Panc1 (cell line): Measurements from ENCODE around the gene SUV39H1. TPM values are rescaled to one million over a fixed set of nuclear protein-coding genes. Genes with fewer than 3 reads are reported as not detected.
"Not testable (repeated sequence)": the region's sequence is repeated elsewhere in the genome, so short reads cannot be mapped to it uniquely, and the experiment has no call there.

ENCODE experiments used
- ATAC-seq: fragments of 200-7000 bp; cut with Tn5 transposase; 2 replicates; pipeline ENCODE4 v1.9.1; 2020; ENCODE audit warnings: mild to moderate bottlenecking, moderate library complexity
- BruUV-seq: library from RNA; stranded (reverse); fragments of 400-500 nt; replicated peaks from 2 replicates; lab custom pipeline; 2021; lab: Mats Ljungman, UMichigan
- CTCF ChIA-PET: fragments of 300-600 bp; sonication (Branson Sonifier 250); formaldehyde crosslinking; loops from one replicate; lab custom pipeline; 2022; ENCODE audit warnings: antibody characterized with exemption; lab: Charles Lee
- POLR2A ChIA-PET: fragments of 300-600 bp; sonication (Branson Sonifier 250); formaldehyde crosslinking; loops from one replicate; lab custom pipeline; 2022; ENCODE audit warnings: antibody characterized with exemption; lab: Charles Lee
- DNase-seq: peaks from one replicate; pipeline ENCODE4 v3.0.0-alpha.2; 2010; ENCODE audit warnings: low read depth, low spot score
- H3K27ac ChIP-seq: 2 replicates; pipeline ENCODE4 v1.5.1; 2011; ENCODE audit warnings: mild to moderate bottlenecking, low read length, inconsistent platforms
- H3K27me3 ChIP-seq: fragments of 200-500 bp; sonication (Bioruptor generic); 2 replicates; pipeline ENCODE4 v1.6.0; 2014; ENCODE audit warnings: low read length, inconsistent platforms; ENCODE audit not compliant: control insufficient read depth, insufficient read depth
- H3K36me3 ChIP-seq: fragments of 200-500 bp; sonication (Bioruptor generic); 2 replicates; pipeline ENCODE4 v1.5.1; 2014; ENCODE audit warnings: inconsistent platforms, mild to moderate bottlenecking, low read length, moderate library complexity; ENCODE audit not compliant: control insufficient read depth, insufficient read depth
- H3K4me1 ChIP-seq: 2 replicates; pipeline ENCODE4 v1.5.1; 2011; ENCODE audit warnings: inconsistent platforms, mild to moderate bottlenecking, low read length, moderate library complexity; ENCODE audit not compliant: control insufficient read depth, insufficient read depth
- H3K4me3 ChIP-seq, 2 experiments: 2 replicates each; pipeline ENCODE4 v1.5.1; 2011 to 2012; ENCODE audit warnings: low read depth in 2 of 2, low read length in 2 of 2, mild to moderate bottlenecking in 2 of 2, inconsistent platforms in 1 of 2, moderate library complexity in 1 of 2
- H3K9me3 ChIP-seq: fragments of 200-500 bp; sonication (Bioruptor generic); 2 replicates; pipeline ENCODE4 v1.5.1; 2014; ENCODE audit warnings: low read depth, mild to moderate bottlenecking, inconsistent platforms, low read length, moderate library complexity; ENCODE audit not compliant: control insufficient read depth, insufficient read depth
- POLR2AphosphoS5 ChIP-seq: IDR thresholded peaks from 2 replicates; pipeline ENCODE4 v1.6.1; 2012; ENCODE audit warnings: mild to moderate bottlenecking, low read depth, low read length, moderate library complexity
- SIN3A ChIP-seq: IDR thresholded peaks from 2 replicates; pipeline ENCODE4 v1.6.1; 2012; ENCODE audit warnings: low read depth, mild to moderate bottlenecking, low read length, moderate library complexity, borderline replicate concordance; ENCODE audit not compliant: insufficient read depth
- TCF7L2 ChIP-seq: IDR thresholded peaks from 2 replicates; pipeline ENCODE4 v1.6.1; 2011; ENCODE audit warnings: mild to moderate bottlenecking, low read depth, low read length, inconsistent platforms
- in situ Hi-C: cut with HindIII; loops from 2 replicates; pipeline ENCODE4 v1.10.0; 2016; ENCODE audit warnings: low sequenced_read_pairs, low pct_unique_long_range_greater_than_20kb
- intact Hi-C: fragments of 100-400 bp; cut with micrococcal nuclease; formaldehyde crosslinking; loops from one replicate; pipeline ENCODE4 v1.10.0; 2022; ENCODE audit not compliant: unreplicated experiment
- total RNA-seq: library from RNA; stranded (reverse); gene quantifications from one replicate; pipeline ENCODE4 v1.2.1, GENCODE V29; 2021; ENCODE audit not compliant: unreplicated experiment
- TF ChIP-seq, protein P1 (sequence below): fragments of 450-650 bp; IDR thresholded peaks from 2 replicates; pipeline ENCODE4 v1.5.1; 2017; ENCODE audit warnings: mild to moderate bottlenecking
- TF ChIP-seq, protein P2 (sequence below), 2 experiments: IDR thresholded peaks; 2 replicates each; pipeline ENCODE4 v1.6.1; 2011 to 2012; ENCODE audit warnings: low read depth in 2 of 2, control low read depth in 1 of 2, low read length in 1 of 2, mild to moderate bottlenecking in 1 of 2, moderate library complexity in 1 of 2; ENCODE audit not compliant: insufficient read depth in 1 of 2

The SUV39H1 gene
- total RNA-seq, 1 experiment from 2014 or later, result 25.6 TPM

DNA sequence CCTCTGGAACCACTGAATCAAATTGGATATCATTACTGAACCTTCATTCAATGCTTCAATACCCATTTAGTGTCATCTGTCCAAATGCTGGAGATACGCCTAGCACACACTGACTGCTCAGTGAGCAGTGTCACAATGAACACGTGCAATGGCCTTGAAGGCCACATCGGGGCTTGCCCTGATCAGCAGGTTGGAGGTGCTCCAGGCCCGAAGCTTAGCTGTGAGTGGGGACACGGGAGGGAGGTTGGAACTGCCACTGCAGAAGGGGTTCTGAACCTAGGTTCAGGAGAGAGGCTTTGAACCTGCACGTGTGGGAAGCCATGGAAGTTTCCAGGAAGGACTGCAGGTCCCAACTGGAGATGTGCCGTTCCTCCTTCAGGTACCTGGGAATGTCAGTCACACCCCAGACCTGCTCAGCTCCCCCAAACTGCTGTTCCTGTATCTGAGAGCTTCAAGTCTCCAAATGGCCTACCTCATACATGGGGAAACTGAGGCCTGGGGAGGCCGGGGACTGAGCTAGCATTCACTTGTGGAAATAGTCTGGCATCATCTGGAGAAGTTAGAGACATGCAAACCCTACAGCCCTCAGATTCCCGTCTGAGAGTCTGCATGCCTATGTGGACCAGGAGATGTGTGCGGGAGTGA lies 14.9 kb upstream of the SUV39H1 start:
- POLR2A ChIA-PET, result no interaction called here
- Histone ChIP-seq H3K9me3 (no peaks in the 10 kb centered on the region), H3K27me3 (no peaks in the 10 kb centered on the region), H3K4me1 (peaks cover 4% of the 10 kb centered on the region; the same call in 1 of the 2 replicates), H3K36me3 (no peaks in the 10 kb centered on the region), H3K27ac (no peak overlapping the region), H3K4me3 (no peak overlapping the region)
- ATAC-seq, result no peak
- TF ChIP-seq, protein P1, sequence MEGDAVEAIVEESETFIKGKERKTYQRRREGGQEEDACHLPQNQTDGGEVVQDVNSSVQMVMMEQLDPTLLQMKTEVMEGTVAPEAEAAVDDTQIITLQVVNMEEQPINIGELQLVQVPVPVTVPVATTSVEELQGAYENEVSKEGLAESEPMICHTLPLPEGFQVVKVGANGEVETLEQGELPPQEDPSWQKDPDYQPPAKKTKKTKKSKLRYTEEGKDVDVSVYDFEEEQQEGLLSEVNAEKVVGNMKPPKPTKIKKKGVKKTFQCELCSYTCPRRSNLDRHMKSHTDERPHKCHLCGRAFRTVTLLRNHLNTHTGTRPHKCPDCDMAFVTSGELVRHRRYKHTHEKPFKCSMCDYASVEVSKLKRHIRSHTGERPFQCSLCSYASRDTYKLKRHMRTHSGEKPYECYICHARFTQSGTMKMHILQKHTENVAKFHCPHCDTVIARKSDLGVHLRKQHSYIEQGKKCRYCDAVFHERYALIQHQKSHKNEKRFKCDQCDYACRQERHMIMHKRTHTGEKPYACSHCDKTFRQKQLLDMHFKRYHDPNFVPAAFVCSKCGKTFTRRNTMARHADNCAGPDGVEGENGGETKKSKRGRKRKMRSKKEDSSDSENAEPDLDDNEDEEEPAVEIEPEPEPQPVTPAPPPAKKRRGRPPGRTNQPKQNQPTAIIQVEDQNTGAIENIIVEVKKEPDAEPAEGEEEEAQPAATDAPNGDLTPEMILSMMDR, result no peak
- TF ChIP-seq SIN3A (no peak), POLR2AphosphoS5 (no peak), TCF7L2 (no peak)
- TF ChIP-seq, protein P2, sequence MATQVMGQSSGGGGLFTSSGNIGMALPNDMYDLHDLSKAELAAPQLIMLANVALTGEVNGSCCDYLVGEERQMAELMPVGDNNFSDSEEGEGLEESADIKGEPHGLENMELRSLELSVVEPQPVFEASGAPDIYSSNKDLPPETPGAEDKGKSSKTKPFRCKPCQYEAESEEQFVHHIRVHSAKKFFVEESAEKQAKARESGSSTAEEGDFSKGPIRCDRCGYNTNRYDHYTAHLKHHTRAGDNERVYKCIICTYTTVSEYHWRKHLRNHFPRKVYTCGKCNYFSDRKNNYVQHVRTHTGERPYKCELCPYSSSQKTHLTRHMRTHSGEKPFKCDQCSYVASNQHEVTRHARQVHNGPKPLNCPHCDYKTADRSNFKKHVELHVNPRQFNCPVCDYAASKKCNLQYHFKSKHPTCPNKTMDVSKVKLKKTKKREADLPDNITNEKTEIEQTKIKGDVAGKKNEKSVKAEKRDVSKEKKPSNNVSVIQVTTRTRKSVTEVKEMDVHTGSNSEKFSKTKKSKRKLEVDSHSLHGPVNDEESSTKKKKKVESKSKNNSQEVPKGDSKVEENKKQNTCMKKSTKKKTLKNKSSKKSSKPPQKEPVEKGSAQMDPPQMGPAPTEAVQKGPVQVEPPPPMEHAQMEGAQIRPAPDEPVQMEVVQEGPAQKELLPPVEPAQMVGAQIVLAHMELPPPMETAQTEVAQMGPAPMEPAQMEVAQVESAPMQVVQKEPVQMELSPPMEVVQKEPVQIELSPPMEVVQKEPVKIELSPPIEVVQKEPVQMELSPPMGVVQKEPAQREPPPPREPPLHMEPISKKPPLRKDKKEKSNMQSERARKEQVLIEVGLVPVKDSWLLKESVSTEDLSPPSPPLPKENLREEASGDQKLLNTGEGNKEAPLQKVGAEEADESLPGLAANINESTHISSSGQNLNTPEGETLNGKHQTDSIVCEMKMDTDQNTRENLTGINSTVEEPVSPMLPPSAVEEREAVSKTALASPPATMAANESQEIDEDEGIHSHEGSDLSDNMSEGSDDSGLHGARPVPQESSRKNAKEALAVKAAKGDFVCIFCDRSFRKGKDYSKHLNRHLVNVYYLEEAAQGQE (IDR thresholded peaks at IDR 0.05; ENCODE audit: insufficient read depth in 1 of 2, low read depth in 2 of 2, low read length in 1 of 2), result no peak
- BruUV-seq, result no TSS peak
- DNase-seq, result no peak
- intact Hi-C loops (no loop called here), in situ Hi-C loops (no loop called here)
- CTCF ChIA-PET, result no interaction called here

DNA sequence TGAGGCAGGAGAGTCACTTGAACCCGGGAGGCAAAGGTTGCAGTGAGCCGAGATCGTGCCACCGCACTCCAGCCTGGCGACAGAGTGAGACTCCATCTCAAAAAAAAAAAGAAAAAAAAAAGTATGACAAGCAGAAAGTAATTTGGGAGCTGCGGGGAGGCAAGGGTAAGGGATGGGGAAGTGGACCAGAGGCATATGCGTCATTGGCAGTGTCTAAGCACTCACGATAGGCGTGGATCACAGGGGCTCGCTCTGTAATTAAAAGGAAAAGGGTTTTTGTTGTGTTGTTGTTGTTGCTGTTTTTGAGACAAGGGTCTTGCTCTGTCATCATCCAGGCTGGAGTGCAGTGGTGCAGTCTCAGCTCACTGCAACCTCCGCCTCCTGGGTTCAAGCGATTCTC lies 13.7 kb upstream of the SUV39H1 start:
- DNase-seq, CTCF ChIA-PET, POLR2A ChIA-PET, H3K27ac ChIP-seq, H3K4me3 ChIP-seq, intact Hi-C loops, H3K36me3 ChIP-seq, H3K9me3 ChIP-seq, in situ Hi-C loops, ATAC-seq, BruUV-seq, H3K4me1 ChIP-seq, H3K27me3 ChIP-seq: not testable (repeated sequence)

DNA sequence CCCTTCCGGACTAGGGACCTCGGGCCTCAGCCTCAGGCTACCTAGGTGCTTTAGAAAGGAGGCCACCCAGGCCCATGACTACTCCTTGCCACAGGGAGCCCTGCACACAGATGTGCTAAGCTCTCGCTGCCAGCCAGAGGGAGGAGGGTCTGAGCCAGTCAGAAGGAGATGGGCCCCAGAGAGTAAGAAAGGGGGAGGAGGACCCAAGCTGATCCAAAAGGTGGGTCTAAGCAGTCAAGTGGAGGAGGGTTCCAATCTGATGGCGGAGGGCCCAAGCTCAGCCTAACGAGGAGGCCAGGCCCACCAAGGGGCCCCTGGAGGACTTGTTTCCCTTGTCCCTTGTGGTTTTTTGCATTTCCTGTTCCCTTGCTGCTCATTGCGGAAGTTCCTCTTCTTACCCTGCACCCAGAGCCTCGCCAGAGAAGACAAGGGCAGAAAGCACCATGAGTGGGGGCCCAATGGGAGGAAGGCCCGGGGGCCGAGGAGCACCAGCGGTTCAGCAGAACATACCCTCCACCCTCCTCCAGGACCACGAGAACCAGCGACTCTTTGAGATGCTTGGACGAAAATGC lies 13.0 kb upstream of the SUV39H1 start, which contains the start of gene WAS:
Gene WAS (plus strand): TSS at position 389 of the 572 bp plus-strand sequence. CDS start 55 bp downstream, at position 444.
- no peaks in the 10 kb centered on the region for H3K9me3 ChIP-seq
- in situ Hi-C loops (no loop called here), intact Hi-C loops (no loop called here)
- no peak within 1 kb of the TSS for H3K27ac ChIP-seq
- H3K36me3 ChIP-seq, result no peaks in the 10 kb centered on the region
- CTCF ChIA-PET, result no interaction called here
- DNase-seq (no peak), ATAC-seq (no peak)
- BruUV-seq, result no TSS peak
- no peaks in the 10 kb centered on the region for H3K4me1 ChIP-seq
- POLR2A ChIA-PET, result no interaction called here
- TF ChIP-seq, protein P2 (IDR thresholded peaks at IDR 0.05; ENCODE audit: insufficient read depth in 1 of 2, low read depth in 2 of 2, low read length in 1 of 2), result no peak
- TF ChIP-seq SIN3A (no peak), TCF7L2 (no peak), POLR2AphosphoS5 (no peak)
- TF ChIP-seq, protein P1, result no peak
- no peaks in the 10 kb centered on the region for H3K27me3 ChIP-seq
- H3K4me3 ChIP-seq, result no peak within 1 kb of the TSS
